IMR-90 (cell line): ENCODE results near the gene ABCA3. TPM values are rescaled to one million over a fixed set of nuclear protein-coding genes. Genes with fewer than 3 reads are reported as not detected.
A peak's percentile ranks its signal among the peaks of the same experiment; 100 is the strongest.

Experiments used
- ATAC-seq: fragments of 200-7000 bp; cut with Tn5 transposase; 2 replicates; pipeline ENCODE4 v1.9.1; 2020; ENCODE audit warnings: low read depth, mild to moderate bottlenecking, moderate library complexity
- BruUV-seq: library from RNA; stranded (reverse); fragments of 400-500 nt; replicated peaks from 2 replicates; lab custom pipeline; 2021; lab: Mats Ljungman, UMichigan
- CTCF ChIA-PET: fragments of 300-600 bp; formaldehyde crosslinking; extraction: SDS; loops from one replicate; lab custom pipeline; 2021; ENCODE audit warnings: antibody characterized with exemption; lab: Yijun Ruan, JAX
- POLR2A ChIA-PET: fragments of 300-600 bp; sonication (Branson Sonifier 250); formaldehyde crosslinking; loops from one replicate; lab custom pipeline; 2022; ENCODE audit warnings: antibody characterized with exemption; ENCODE audit not compliant: unreplicated experiment; lab: Charles Lee
- DNase-seq: peaks from one replicate; pipeline ENCODE4 v3.0.0; 2013
- H2AFZ ChIP-seq: replicated peaks from 2 replicates; pipeline ENCODE3; 2013; ENCODE audit warnings: low read length, mild to moderate bottlenecking; ENCODE audit not compliant: poor library complexity
- H2AK5ac ChIP-seq: 2 replicates; pipeline ENCODE4 v1.6.1; 2013; ENCODE audit warnings: low read depth, low read length, inconsistent platforms
- H2AK9ac ChIP-seq: replicated peaks from 2 replicates; pipeline ENCODE3; 2013; ENCODE audit warnings: mild to moderate bottlenecking, low read depth, low read length, moderate library complexity; ENCODE audit not compliant: poor library complexity
- H2BK120ac ChIP-seq: 2 replicates; pipeline ENCODE4 v1.6.1; 2013; ENCODE audit warnings: low read depth, low read length, inconsistent platforms
- H2BK15ac ChIP-seq: 3 replicates; pipeline ENCODE4 v1.6.1; 2013; ENCODE audit warnings: low read depth, low read length, inconsistent platforms
- H2BK20ac ChIP-seq: 2 replicates; pipeline ENCODE4 v1.6.1; 2013; ENCODE audit warnings: low read depth, mild to moderate bottlenecking, inconsistent platforms, low read length, moderate library complexity
- H2BK5ac ChIP-seq: 2 replicates; pipeline ENCODE4 v1.6.1; 2013; ENCODE audit warnings: mild to moderate bottlenecking, low read depth, low read length, inconsistent platforms; ENCODE audit not compliant: poor library complexity, severe bottlenecking
- H3K14ac ChIP-seq: replicated peaks from 2 replicates; pipeline ENCODE4 v1.6.1; 2013; ENCODE audit warnings: low read depth, low read length, inconsistent platforms
- H3K18ac ChIP-seq: 2 replicates; pipeline ENCODE4 v1.6.1; 2013; ENCODE audit warnings: low read depth, low read length, control low read depth
- H3K23ac ChIP-seq: 2 replicates; pipeline ENCODE4 v1.6.1; 2013; ENCODE audit warnings: low read depth, low read length, inconsistent platforms
- H3K27ac ChIP-seq: 2 replicates; pipeline ENCODE4 v1.5.1; 2013; ENCODE audit warnings: mild to moderate bottlenecking, control low read depth, low read length; ENCODE audit not compliant: insufficient read depth
- H3K27me3 ChIP-seq: 2 replicates; pipeline ENCODE4 v1.6.1; 2013; ENCODE audit warnings: low read length; ENCODE audit not compliant: control insufficient read depth, insufficient read depth
- H3K36me3 ChIP-seq: 2 replicates; pipeline ENCODE4 v1.6.1; 2013; ENCODE audit warnings: low read length, mixed read lengths; ENCODE audit not compliant: control insufficient read depth, insufficient read depth
- H3K4ac ChIP-seq: 2 replicates; pipeline ENCODE4 v1.6.1; 2013; ENCODE audit warnings: low read depth, low read length, inconsistent platforms
- H3K4me1 ChIP-seq: 2 replicates; pipeline ENCODE4 v1.6.1; 2013; ENCODE audit warnings: low read length, mixed read lengths; ENCODE audit not compliant: control insufficient read depth, insufficient read depth
- H3K4me2 ChIP-seq: 2 replicates; pipeline ENCODE4 v1.6.1; 2013; ENCODE audit warnings: low read depth, mild to moderate bottlenecking, control low read depth, low read length, moderate library complexity
- H3K4me3 ChIP-seq: 2 replicates; pipeline ENCODE4 v1.5.1; 2013; ENCODE audit warnings: low read depth, mild to moderate bottlenecking, control low read depth, low read length, moderate library complexity; ENCODE audit not compliant: insufficient read depth
- H3K56ac ChIP-seq: 2 replicates; pipeline ENCODE4 v1.6.1; 2013; ENCODE audit warnings: low read length, inconsistent platforms; ENCODE audit not compliant: insufficient read depth; ENCODE audit errors: extremely low read depth
- H3K79me1 ChIP-seq, 2 experiments: 2 replicates each; pipeline ENCODE4 v1.6.1; 2013; ENCODE audit warnings: low read length in 2 of 2, inconsistent platforms in 1 of 2, low read depth in 1 of 2
- H3K9ac ChIP-seq: 2 replicates; pipeline ENCODE4 v1.6.1; 2013; ENCODE audit warnings: low read depth, low read length, control low read depth
- H3K9me1 ChIP-seq: 2 replicates; pipeline ENCODE4 v1.6.1; 2013; ENCODE audit warnings: low read length, inconsistent platforms; ENCODE audit not compliant: insufficient read depth
- H3K9me3 ChIP-seq: 2 replicates; pipeline ENCODE4 v1.6.1; 2013; ENCODE audit warnings: low read length; ENCODE audit not compliant: control insufficient read depth, insufficient read depth
- H4K20me1 ChIP-seq: 2 replicates; pipeline ENCODE4 v1.6.1; 2013; ENCODE audit warnings: low read length, inconsistent platforms; ENCODE audit not compliant: insufficient read depth
- H4K5ac ChIP-seq: 2 replicates; pipeline ENCODE4 v1.6.1; 2013; ENCODE audit warnings: mild to moderate bottlenecking, low read depth, low read length, control low read depth
- H4K8ac ChIP-seq, 2 experiments: 2 replicates each; pipeline ENCODE4 v1.6.1; 2013; ENCODE audit warnings: low read depth in 2 of 2, low read length in 2 of 2, control low read depth in 1 of 2, inconsistent platforms in 1 of 2
- H4K91ac ChIP-seq: 2 replicates; pipeline ENCODE4 v1.6.1; 2013; ENCODE audit warnings: low read depth, low read length, inconsistent platforms; ENCODE audit not compliant: insufficient read depth
- BHLHE40 ChIP-seq: fragments of 150-350 bp; IDR thresholded peaks from 2 replicates; pipeline ENCODE4 v1.6.1; 2016; ENCODE audit warnings: mild to moderate bottlenecking, low read depth, low read length
- CHD1 ChIP-seq: IDR thresholded peaks from 2 replicates; pipeline ENCODE4 v1.6.1; 2012; ENCODE audit warnings: low read depth, low read length, improper control_type of control experiment
- MAZ ChIP-seq: IDR thresholded peaks from 2 replicates; pipeline ENCODE4 v1.6.1; 2012; ENCODE audit warnings: low read depth, mild to moderate bottlenecking, low read length, improper control_type of control experiment, moderate library complexity, borderline replicate concordance
- NFE2L2 ChIP-seq: fragments of 150-350 bp; IDR thresholded peaks from 2 replicates; pipeline ENCODE4 v1.6.1; 2016; ENCODE audit warnings: low read depth, mild to moderate bottlenecking, low read length
- RFX5 ChIP-seq: IDR thresholded peaks from 2 replicates; pipeline ENCODE4 v1.8.0; 2012; ENCODE audit warnings: low read depth, mild to moderate bottlenecking, low read length, moderate library complexity
- WGBS, 2 experiments: methylation state at CpG; one replicate each; pipeline versions ENCODE4 v1.1.5 to v1.1.7; 2013; ENCODE audit warnings: missing lambda C conversion rate in 2 of 2; ENCODE audit not compliant: insufficient read length in 1 of 2; ENCODE audit errors: extremely low coverage in 2 of 2; 5-methylcytosine and 5-hydroxymethylcytosine counted together
- dilution Hi-C: fragments of 300-500 bp; cut with HindIII; formaldehyde crosslinking; loops from one replicate; pipeline ENCODE4 v1.14.3; 2018; ENCODE audit warnings: low sequenced_read_pairs; ENCODE audit not compliant: unreplicated experiment
- in situ Hi-C: fragments of 300-500 bp; cut with MboI; formaldehyde crosslinking; loops from 3 replicates; pipeline ENCODE4 v1.14.3; 2019; ENCODE audit warnings: low sequenced_read_pairs, inconsistent platforms, mixed read lengths
- intact Hi-C: fragments of 100-400 bp; cut with micrococcal nuclease; formaldehyde crosslinking; loops from 2 replicates; pipeline ENCODE4 v1.10.0; 2022
- polyA plus RNA-seq, 3 experiments: library from polyadenylated mRNA; depleted of rRNA; stranded (reverse); fragments of >200 nt; gene quantifications; 2 replicates each; pipeline ENCODE4 v1.2.3, GENCODE V29; 2012; ENCODE audit warnings: low replicate concordance in 1 of 3
- total RNA-seq: library from RNA; depleted of rRNA; stranded (reverse); fragments of >200 nt; gene quantifications from 2 replicates; pipeline ENCODE4 v1.2.3, GENCODE V29; 2012

The ABCA3 gene
- total and polyA plus RNA-seq, 2 of the 4 experiments (the other 2 are of a cell fraction) = 0.18 to 0.22 TPM

GRCh38 chr16:2243781-2244180, 96.7 kb downstream of the ABCA3 start:
- no peak overlapping the region for H4K91ac ChIP-seq
- no peaks in the 10 kb centered on the region for H3K9me3 ChIP-seq
- H2BK20ac ChIP-seq = no peak overlapping the region
- POLR2A ChIA-PET = no interaction called here
- H2BK5ac ChIP-seq = no peak overlapping the region
- no peak overlapping the region for H2BK120ac ChIP-seq
- no peak overlapping the region for H3K4me2 ChIP-seq
- no peaks in the 10 kb centered on the region for H3K27me3 ChIP-seq
- peaks cover 51% of the 10 kb centered on the region for H3K36me3 ChIP-seq
- CTCF ChIA-PET = interaction anchor here (0.5 kb wide), 1 partner anchor 406 kb away, joined by 7 read pairs; no protein-coding TSS in a partner anchor
- TF ChIP-seq RFX5 = no peak
- TF ChIP-seq BHLHE40 = no peak
- TF ChIP-seq MAZ = no peak
- no peak for TF ChIP-seq NFE2L2
- TF ChIP-seq CHD1 = no peak
- dilution Hi-C loops = no loop called here
- no peak overlapping the region for H3K14ac ChIP-seq
- no peak overlapping the region for H2AFZ ChIP-seq
- no peak overlapping the region for H2BK15ac ChIP-seq
- peaks cover 14 to 30% of the 10 kb centered on the region in 2 experiments for H3K79me1 ChIP-seq
- no peak overlapping the region for H3K56ac ChIP-seq
- H4K20me1 ChIP-seq = no peaks in the 10 kb centered on the region; the same call in none of the 2 replicates
- ATAC-seq = no peak
- intact Hi-C loops = no loop called here
- 0 out of 2 replicates have a peak, but pooled peaks cover 2% of the 10 kb centered on the region for H3K9me1 ChIP-seq
- no peak overlapping the region for H3K9ac ChIP-seq
- H3K4me1 ChIP-seq = no peaks in the 10 kb centered on the region
- BruUV-seq = no TSS peak
- H3K23ac ChIP-seq = no peak overlapping the region
- DNase-seq = no peak
- H2AK9ac ChIP-seq = peak overlapping the region; percentile 42
- no peak overlapping the region for H3K27ac ChIP-seq
- no peak overlapping the region for H3K4me3 ChIP-seq
- no peak overlapping the region for H3K18ac ChIP-seq
- no peak overlapping the region for H4K8ac ChIP-seq
- H4K5ac ChIP-seq = no peak overlapping the region
- H2AK5ac ChIP-seq = no peak overlapping the region
- H3K4ac ChIP-seq = no peak overlapping the region
- 100% methylated on average over 4 of the region's 11 CpGs; no CpG with 5 or more reads in 1 of the 2 experiments for WGBS, 2 experiments
- in situ Hi-C loops = no loop called here
